Thyroid gland (tissue), 4 donors: ENCODE data around the gene HIVEP3.

Experiments
- POLR2A ChIP-seq, 2 donors: fragments of 450-650 bp; IDR thresholded peaks; one replicate each; pipeline ENCODE4 v1.6.1; 2017; ENCODE audit warnings: antibody characterized with exemption in 2 of 2, mild to moderate bottlenecking in 2 of 2, moderate library complexity in 1 of 2
- TF ChIP-seq, protein P1 (sequence below), 6 experiments: fragments of 200-600 bp in 3 of 6; fragments of 450-650 bp in 3 of 6; sonication (generic) in 3 of 6; IDR thresholded peaks; one replicate each; pipeline ENCODE4 v1.5.1; 2016 to 2019; ENCODE audit warnings: antibody characterized with exemption in 6 of 6, mild to moderate bottlenecking in 2 of 6, inconsistent platforms in 1 of 6, moderate library complexity in 1 of 6

DNA sequence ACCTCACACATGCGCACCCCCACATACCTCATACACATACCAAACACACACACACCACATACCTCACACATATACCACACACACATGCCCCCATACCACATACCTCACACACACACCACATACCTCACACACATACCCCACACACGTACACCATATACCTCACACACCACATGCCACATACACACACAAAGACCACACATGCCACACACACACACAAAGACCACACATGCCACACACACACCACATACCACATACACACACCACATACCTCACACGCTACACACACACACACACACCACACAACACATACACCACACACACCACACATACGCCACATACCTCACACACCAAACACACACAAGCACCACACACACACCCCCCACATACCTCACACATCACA lies 30.0 kb downstream of the HIVEP3 start:
- TF ChIP-seq, protein P1, sequence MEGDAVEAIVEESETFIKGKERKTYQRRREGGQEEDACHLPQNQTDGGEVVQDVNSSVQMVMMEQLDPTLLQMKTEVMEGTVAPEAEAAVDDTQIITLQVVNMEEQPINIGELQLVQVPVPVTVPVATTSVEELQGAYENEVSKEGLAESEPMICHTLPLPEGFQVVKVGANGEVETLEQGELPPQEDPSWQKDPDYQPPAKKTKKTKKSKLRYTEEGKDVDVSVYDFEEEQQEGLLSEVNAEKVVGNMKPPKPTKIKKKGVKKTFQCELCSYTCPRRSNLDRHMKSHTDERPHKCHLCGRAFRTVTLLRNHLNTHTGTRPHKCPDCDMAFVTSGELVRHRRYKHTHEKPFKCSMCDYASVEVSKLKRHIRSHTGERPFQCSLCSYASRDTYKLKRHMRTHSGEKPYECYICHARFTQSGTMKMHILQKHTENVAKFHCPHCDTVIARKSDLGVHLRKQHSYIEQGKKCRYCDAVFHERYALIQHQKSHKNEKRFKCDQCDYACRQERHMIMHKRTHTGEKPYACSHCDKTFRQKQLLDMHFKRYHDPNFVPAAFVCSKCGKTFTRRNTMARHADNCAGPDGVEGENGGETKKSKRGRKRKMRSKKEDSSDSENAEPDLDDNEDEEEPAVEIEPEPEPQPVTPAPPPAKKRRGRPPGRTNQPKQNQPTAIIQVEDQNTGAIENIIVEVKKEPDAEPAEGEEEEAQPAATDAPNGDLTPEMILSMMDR (IDR thresholded peaks at IDR 0.05) = no peak
- TF ChIP-seq POLR2A (IDR thresholded peaks at IDR 0.05) = no peak
